Measurements from ENCODE around the gene PCNX2.

DNA sequence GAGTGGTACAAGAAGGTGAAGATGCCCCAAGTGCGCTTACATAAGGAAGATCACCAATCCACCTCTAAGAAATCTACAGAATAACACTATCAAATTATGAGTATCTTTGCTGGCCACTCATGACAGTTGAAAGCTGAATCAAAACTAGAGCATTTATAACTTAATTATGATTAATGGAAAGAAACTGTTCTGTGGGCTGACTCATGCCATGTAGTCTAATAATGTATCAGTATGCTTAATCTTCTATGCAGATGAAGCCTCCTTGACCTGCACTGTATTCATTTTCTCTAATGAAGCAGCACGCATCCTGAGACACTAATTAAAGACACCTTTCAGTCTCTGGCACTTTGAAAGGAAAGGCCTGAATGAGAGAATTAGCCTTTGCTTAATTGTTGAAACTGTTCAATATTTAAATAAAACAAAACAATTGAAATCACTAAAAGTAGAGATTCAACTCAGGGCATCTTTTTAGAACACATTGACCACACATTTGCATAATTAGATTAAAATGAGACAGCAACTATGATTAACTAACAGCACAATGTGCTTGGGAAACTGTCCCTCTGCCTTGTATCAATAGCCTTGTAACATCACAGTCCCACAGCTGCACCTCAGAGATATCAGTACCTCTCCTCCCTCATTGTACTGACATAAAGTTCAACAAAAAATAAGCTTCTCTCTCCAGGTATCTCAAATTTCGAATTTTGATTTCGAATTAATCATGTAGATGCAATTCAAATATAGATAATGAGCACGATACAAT is 239.5 kb downstream of the PCNX2 start:
- no peak for TF ChIP-seq POLR2A (IDR thresholded peaks at IDR 0.05)
- no peak for TF ChIP-seq POLR2AphosphoS5 (IDR thresholded peaks at IDR 0.05)
- TF ChIP-seq, protein P1, sequence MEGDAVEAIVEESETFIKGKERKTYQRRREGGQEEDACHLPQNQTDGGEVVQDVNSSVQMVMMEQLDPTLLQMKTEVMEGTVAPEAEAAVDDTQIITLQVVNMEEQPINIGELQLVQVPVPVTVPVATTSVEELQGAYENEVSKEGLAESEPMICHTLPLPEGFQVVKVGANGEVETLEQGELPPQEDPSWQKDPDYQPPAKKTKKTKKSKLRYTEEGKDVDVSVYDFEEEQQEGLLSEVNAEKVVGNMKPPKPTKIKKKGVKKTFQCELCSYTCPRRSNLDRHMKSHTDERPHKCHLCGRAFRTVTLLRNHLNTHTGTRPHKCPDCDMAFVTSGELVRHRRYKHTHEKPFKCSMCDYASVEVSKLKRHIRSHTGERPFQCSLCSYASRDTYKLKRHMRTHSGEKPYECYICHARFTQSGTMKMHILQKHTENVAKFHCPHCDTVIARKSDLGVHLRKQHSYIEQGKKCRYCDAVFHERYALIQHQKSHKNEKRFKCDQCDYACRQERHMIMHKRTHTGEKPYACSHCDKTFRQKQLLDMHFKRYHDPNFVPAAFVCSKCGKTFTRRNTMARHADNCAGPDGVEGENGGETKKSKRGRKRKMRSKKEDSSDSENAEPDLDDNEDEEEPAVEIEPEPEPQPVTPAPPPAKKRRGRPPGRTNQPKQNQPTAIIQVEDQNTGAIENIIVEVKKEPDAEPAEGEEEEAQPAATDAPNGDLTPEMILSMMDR (IDR thresholded peaks at IDR 0.05): no peak

Measured in prostate gland (tissue), 2 donors.